ENCODE results near the gene RPL27A.

DNA sequence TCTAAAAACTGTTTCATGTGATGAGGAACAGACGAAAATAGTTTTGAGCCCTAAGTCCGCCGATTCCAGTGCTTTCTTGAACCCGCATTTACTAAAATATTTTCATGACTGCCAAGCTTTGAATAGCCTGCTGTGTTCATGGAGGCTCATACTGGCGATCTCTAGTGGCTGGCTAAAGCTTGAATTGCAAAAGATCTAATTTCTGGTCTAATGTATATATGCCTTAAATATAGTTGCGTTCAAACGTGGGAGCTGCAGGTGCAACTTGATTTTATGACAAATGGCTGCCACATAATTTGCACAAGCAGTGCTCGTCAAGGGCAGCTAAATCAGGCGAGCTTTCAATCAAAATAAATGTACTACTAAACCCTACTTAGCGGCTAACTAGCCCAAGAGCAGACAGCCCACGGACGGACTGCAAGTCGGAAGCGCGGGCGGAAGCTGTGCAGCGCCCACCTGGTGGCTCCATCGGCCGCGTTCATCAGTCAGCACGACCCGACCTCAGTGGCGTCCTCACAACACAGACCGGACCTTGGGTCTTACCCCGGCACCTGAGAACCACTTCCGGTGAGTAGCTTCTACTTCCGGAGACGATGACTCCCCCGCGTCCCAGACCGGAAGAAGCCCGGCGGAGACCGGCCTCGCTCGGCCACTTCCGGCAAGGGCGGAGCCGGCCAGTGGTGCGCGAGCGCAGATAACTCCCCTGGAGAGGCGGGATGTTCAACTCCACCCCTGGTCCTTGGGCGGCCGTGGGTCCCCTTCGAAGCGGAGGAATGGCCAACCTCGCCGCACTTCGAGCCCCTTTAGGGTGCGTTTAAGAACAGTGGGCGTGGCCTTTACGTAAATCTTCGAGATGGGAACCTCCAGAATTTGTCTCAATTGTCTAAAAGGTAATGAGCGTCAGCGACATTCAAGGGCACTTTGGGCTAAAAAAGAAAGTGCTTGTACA, 6.1 kb downstream of the RPL27A start:
- TF ChIP-seq EZH2 (IDR thresholded peaks at IDR 0.05; ENCODE audit: borderline replicate concordance, low read depth, low read length, poor library complexity, severe bottlenecking) = no peak
- TF ChIP-seq, protein P1, sequence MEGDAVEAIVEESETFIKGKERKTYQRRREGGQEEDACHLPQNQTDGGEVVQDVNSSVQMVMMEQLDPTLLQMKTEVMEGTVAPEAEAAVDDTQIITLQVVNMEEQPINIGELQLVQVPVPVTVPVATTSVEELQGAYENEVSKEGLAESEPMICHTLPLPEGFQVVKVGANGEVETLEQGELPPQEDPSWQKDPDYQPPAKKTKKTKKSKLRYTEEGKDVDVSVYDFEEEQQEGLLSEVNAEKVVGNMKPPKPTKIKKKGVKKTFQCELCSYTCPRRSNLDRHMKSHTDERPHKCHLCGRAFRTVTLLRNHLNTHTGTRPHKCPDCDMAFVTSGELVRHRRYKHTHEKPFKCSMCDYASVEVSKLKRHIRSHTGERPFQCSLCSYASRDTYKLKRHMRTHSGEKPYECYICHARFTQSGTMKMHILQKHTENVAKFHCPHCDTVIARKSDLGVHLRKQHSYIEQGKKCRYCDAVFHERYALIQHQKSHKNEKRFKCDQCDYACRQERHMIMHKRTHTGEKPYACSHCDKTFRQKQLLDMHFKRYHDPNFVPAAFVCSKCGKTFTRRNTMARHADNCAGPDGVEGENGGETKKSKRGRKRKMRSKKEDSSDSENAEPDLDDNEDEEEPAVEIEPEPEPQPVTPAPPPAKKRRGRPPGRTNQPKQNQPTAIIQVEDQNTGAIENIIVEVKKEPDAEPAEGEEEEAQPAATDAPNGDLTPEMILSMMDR (conservative IDR thresholded peaks at IDR 0.05; ENCODE audit: low read depth, low read length) = no peak
